ENCODE results near the gene TSPAN17. TPM values are rescaled to one million over a fixed set of nuclear protein-coding genes. Genes with fewer than 3 reads are reported as not detected.

The TSPAN17 gene
- total RNA-seq, 2 donors from 2014 or later = 24.1 to 37.6 TPM

DNA sequence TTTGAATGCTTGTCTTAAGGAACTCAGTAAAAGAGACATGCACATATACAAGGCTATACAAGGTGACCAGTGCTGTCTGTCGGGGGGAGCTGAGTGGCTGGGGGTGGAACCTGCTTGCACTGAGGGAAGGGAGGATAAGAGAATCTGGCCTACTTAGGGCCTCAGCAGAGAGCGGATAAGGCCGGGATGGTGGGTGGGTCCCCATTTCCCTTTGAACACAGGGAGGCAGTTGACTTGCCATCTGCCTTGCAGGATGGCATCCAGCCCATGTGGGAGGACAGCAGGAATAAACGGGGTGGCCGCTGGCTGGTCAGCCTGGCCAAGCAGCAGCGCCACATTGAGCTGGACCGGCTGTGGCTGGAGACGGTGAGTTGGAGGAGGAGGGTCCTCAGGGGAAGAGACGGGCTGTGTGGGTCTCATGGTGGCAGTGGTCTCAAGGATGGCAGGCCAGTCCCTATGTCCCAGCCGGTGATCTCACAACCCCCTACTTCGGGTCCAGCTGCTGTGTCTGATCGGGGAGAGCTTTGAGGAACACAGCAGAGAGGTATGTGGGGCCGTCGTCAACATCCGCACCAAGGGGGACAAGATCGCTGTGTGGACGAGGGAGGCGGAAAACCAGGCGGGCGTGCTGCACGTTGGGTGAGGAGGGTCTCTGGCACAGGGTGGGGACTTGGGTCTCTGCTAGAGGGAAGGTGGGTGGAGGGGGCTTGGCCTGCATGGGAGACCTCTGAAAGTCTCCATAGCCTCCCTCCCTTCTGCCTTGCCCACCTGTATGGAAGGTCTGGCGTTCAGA, 2.2 kb upstream of the TSPAN17 start:
- peaks cover 18% of the 10 kb centered on the region for H3K4me1 ChIP-seq
- ATAC-seq (no peak), DNase-seq (no peak)
- 89 to 93% methylated on average over 21 to 22 of the region's 22 CpGs for WGBS, 2 donors
- no peak overlapping the region for H3K4me3 ChIP-seq
- H3K36me3 ChIP-seq (replicated peaks in 1 of 2; ENCODE audit: insufficient read depth in 1 of 2, low read depth in 2 of 2) = no peaks in the 10 kb centered on the region
- intact Hi-C loops (cut with DNase I) = no loop called here
- no peaks in the 10 kb centered on the region for H3K27me3 ChIP-seq
- no peaks in the 10 kb centered on the region for H3K9me3 ChIP-seq
- H3K27ac ChIP-seq = no peak overlapping the region
- TF ChIP-seq CTCF (IDR thresholded peaks at IDR 0.05) = no peak
- no peak for TF ChIP-seq POLR2A (IDR thresholded peaks at IDR 0.05)

DNA sequence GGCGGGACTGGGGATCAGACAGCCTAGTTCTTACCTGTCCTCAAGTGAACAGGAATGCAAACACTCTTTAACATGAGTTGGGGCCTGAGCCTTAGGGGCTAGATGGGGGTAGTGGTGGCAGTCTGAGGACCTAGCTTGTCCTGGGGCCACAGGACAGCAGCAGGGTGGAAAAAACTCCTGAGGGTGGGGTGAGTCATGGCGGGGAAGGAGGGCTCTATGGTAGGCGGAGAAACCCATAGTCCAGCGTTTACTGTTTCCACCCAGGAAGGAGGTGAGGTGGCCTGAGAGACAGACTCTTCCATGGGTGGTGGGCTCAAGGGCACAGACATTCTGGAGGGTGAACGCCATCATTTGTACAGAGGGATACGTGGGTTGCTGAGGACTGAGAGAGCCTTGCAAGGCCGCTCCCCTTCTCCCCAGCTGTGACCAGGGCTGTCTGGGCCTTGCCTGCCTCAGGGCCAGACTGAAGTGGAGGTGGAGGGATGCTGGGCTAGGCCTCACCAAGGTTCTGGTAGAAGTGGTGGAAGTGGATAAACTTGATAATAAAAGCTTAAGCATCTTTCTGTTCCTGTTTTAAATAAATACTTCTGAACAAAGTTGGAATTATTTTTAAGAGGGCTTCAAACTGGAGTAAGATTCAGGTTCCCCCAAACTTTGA, 1.1 kb upstream of the TSPAN17 start:
- 93 to 95% methylated on average over 6 to 7 of the region's 7 CpGs for WGBS, 2 donors
- H3K4me3 ChIP-seq = no peak overlapping the region
- TF ChIP-seq POLR2A (IDR thresholded peaks at IDR 0.05) = no peak
- no peak for TF ChIP-seq CTCF (IDR thresholded peaks at IDR 0.05)
- no peaks in the 10 kb centered on the region for H3K36me3 ChIP-seq (replicated peaks in 1 of 2; ENCODE audit: insufficient read depth in 1 of 2, low read depth in 2 of 2)
- ATAC-seq (no peak), DNase-seq (no peak)
- H3K27ac ChIP-seq = peak overlapping the region in 3 of 4 donors; percentile 59 to 75 (median 74)
- intact Hi-C loops (cut with DNase I) = no loop called here
- H3K9me3 ChIP-seq = no peaks in the 10 kb centered on the region
- H3K4me1 ChIP-seq = peaks cover 18% of the 10 kb centered on the region
- H3K27me3 ChIP-seq = no peaks in the 10 kb centered on the region

- no peaks in the 10 kb centered on the region for H3K36me3 ChIP-seq (replicated peaks in 1 of 2; ENCODE audit: insufficient read depth in 1 of 2, low read depth in 2 of 2)
- ATAC-seq (no peak), DNase-seq (no peak)
- no peaks in the 10 kb centered on the region for H3K27me3 ChIP-seq
- 26 to 88% methylated on average over 1 to 3 of the region's 11 CpGs for WGBS, 2 donors
- H3K9me3 ChIP-seq = no peaks in the 10 kb centered on the region
- intact Hi-C loops (cut with DNase I) = no loop called here
- peaks cover 18% of the 10 kb centered on the region for H3K4me1 ChIP-seq
- no peak overlapping the region for H3K4me3 ChIP-seq
- H3K27ac ChIP-seq = peak overlapping the region; percentile 40 to 75 (median 66)
- TF ChIP-seq CTCF (IDR thresholded peaks at IDR 0.05) = no peak
- no peak for TF ChIP-seq POLR2A (IDR thresholded peaks at IDR 0.05)
Measured at GRCh38 chr5:176646707-176647029, 616 bp upstream of the TSPAN17 start.

DNA sequence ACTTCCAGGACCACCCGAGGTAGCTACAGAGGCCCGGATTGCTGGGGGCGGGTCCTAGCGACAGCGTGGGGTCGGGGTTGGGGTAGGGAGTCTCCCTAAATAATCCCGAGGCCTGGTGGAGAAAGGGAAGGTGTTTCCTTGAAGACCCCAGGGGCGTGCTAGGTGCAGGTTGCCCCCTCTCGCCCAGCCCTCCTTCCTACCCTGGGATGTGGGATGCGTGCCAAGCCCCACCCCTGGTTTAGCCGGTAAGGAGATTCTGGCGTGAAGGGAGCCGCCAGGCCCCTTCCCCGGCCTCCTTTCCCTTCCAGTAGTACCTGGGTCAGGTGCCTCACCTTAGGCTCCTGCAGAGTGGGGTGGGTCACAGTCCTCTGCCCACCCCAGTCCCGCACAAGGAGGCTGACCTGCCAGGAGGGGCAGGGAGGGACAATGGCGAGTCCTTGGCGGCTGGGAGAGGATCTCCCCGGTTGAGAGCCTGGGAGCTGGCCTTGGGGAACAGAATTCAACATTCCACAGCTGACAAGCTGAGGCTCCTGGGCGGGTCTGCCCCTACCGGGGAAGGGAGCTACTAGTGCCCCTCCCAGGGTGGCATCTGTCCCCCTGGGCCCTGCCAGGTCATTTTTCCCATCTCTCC, 674 bp downstream of the TSPAN17 start:
- WGBS, 2 donors = 5 to 14% methylated on average over 5 to 20 of the region's 20 CpGs
- intact Hi-C loops (cut with DNase I) = no loop called here
- Histone ChIP-seq H3K27ac (peak overlapping the region; percentile 16 to 81 (median 67)), H3K27me3 (no peaks in the 10 kb centered on the region), H3K4me3 (peak overlapping the region; percentile 23 to 45), H3K9me3 (no peaks in the 10 kb centered on the region), H3K4me1 (peaks cover 18% of the 10 kb centered on the region), H3K36me3 (replicated peaks in 1 of 2; ENCODE audit: insufficient read depth in 1 of 2, low read depth in 2 of 2) (no peaks in the 10 kb centered on the region)
- DNase-seq (peak; percentile 67 to 84 (median 74)), ATAC-seq (peak; percentile 17)
- TF ChIP-seq POLR2A (IDR thresholded peaks at IDR 0.05) (no peak), CTCF (IDR thresholded peaks at IDR 0.05) (no peak)

Measured in body of pancreas (tissue), 4 donors.